AG08396 (cell line): ENCODE results near the gene CERS3.

Experiments used
- DNase-seq: peaks from one replicate; pipeline ENCODE4 v3.0.0; 2012; ENCODE audit warnings: low spot score, mixed read lengths

The CERS3 gene

DNA sequence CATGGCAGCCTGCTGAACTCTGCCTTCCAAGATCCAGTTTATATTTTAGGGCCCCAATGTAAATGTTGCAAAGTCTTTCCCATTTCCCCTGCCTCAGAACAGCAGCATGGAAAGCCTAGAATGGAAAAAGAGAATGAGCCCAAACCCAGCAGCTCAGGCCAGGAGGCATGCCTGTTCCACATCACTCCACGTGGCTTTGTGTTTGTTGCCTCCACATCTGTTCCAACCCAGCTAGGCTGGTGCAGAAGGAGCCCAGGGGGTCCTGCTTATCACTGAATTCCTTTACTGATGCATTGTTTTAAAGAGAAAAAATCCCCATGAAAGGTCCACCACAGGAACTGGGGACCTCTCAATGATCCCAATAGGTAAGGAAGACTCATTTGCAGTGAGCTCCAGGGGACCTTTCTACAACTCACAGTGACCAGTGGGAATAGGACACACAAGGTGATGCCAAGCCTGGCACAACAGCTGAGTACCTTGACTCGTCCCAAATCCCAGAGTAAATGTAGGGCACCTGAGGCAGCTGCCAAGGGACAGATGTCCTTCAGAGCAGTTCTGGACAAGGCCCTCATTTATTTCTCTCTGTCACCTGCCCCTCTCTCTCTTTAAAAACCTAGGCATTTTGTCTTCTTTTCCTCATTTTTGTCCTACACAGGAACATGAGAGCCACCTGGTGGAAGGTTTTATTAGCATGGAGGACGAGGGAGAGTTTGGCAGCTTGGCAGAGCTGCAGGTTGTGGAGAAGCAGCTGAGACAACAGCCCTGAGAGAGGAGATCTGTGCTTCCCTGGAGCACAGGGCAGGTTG lies 145.2 kb downstream of the CERS3 start:
- DNase-seq, result no peak

DNA sequence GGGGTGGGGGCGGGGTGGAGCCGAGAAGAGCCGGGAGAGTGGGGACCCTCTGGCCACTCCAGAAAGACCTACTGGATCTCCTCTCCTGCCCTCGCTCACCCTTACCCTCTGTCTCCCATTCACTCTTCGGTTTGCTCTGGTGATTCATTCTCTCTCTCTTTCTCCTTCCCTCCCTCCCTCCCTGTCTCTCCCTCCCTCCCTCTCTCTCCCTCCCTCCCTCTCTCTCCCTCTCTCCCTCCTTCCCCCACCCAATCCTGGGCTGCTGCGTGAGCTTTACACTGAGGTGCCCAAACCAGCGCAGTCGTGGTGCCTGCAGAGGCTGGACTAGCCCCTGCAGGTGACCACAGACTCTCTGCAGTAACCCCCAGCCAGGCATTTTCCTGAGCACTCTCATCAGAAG lies 154.8 kb downstream of the CERS3 start:
- no peak for DNase-seq

- no peak for DNase-seq
Measured at GRCh38 chr15:100373120-100373896, 155.4 kb downstream of the CERS3 start.

- no peak for DNase-seq
Measured at GRCh38 chr15:100372739-100373119, 156.0 kb downstream of the CERS3 start.

GRCh38 chr15:100355342-100355741 lies 173.4 kb downstream of the CERS3 start:
- no peak for DNase-seq

- no peak for DNase-seq
Measured at GRCh38 chr15:100353449-100353848, 175.3 kb downstream of the CERS3 start.

DNA sequence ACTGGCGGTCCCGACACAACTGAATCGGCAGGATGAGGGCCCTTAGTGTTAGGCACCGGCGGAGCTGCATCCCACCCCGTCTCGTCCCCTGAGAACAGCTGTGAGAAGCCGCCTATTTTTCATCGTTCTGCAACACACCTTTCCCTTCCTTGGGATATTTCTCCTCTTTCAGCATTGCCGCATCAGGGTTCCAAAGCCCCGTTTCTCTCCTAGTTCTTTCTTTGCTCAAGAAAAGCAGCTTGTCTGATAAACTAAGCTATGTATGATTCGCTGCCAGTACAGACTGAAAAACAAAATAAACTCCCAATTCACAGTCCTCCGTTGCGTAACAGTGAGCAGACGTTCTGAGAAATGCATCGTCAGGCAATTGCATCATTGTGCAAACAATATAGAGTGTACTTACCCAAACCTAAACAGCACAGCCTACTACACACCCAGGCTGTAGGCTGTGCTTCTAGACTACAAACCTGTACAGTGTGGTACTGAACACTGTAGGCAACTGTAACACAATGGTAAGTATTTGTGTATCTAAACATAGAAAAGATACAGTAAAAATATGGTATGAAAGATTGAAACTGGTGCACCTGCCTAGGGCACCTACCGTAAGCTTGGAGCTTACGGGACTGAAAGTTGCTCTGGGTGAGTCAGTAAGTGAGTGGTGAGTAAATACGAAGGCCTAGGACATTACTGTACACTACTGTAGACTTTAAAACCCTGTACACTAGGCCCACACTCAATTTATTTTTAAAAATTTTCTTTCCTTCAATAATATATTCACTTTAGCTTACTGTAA lies 178.1 kb downstream of the CERS3 start:
- DNase-seq, result no peak
